Dermis blood vessel endothelial cell (primary cell): ENCODE measurements around the gene ARHGEF28. TPM values are rescaled to one million over a fixed set of nuclear protein-coding genes. Genes with fewer than 3 reads are reported as not detected.

Source experiments
- DNase-seq: peaks from one replicate; pipeline ENCODE4 v3.0.0; 2010
- total RNA-seq: library from RNA; depleted of rRNA; stranded (reverse); fragments of >200 nt; gene quantifications from 2 replicates; pipeline ENCODE4 v1.2.3, GENCODE V29; 2014

ARHGEF28 gene
- total RNA-seq, 1 donor from 2014 or later = 151 TPM

GRCh38 chr5:73971326-73971725, 345.3 kb downstream of the ARHGEF28 start:
- DNase-seq = no peak

GRCh38 chr5:73973135-73973534, 347.1 kb downstream of the ARHGEF28 start:
- DNase-seq = no peak

- DNase-seq = no peak
Observed at GRCh38 chr5:73974871-73975360, 348.9 kb downstream of the ARHGEF28 start.

GRCh38 chr5:73975845-73976244, 349.8 kb downstream of the ARHGEF28 start:
- no peak for DNase-seq

- DNase-seq = no peak
Observed at GRCh38 chr5:73977146-73977545, 351.1 kb downstream of the ARHGEF28 start.

- DNase-seq = no peak
Observed at GRCh38 chr5:73979321-73979720, 353.3 kb downstream of the ARHGEF28 start.

- no peak for DNase-seq
Observed at GRCh38 chr5:73981704-73982103, 355.7 kb downstream of the ARHGEF28 start.

GRCh38 chr5:73983644-73984043, 357.6 kb downstream of the ARHGEF28 start:
- DNase-seq = no peak

GRCh38 chr5:73985145-73985544, 359.1 kb downstream of the ARHGEF28 start:
- peak; percentile 50 for DNase-seq

- DNase-seq = no peak
Observed at GRCh38 chr5:73986729-73987128, 360.7 kb downstream of the ARHGEF28 start.

GRCh38 chr5:73987915-73988314, 361.9 kb downstream of the ARHGEF28 start:
- DNase-seq = no peak

- DNase-seq = no peak
Observed at GRCh38 chr5:73989956-73990355, 364.0 kb downstream of the ARHGEF28 start.

Other genes starting within 250 kb of the ARHGEF28 start
- gene FOXD1, start 177.4 kb upstream of the ARHGEF28 start, total RNA-seq = 0.05 and 0.17 TPM in 2 replicates
- gene BTF3, start 127.8 kb upstream of the ARHGEF28 start, total RNA-seq = 250 and 286 TPM in 2 replicates
- 11.4 and 14.8 TPM in 2 replicates for gene ANKRA2, start 60.6 kb upstream of the ARHGEF28 start, total RNA-seq
- 20.2 and 28.1 TPM in 2 replicates for gene UTP15, start 60.5 kb upstream of the ARHGEF28 start, total RNA-seq